Activated CD4-positive, alpha-beta memory T cell treated with anti-CD3 and anti-CD28 coated beads, Interleukin-2, amount 10 ng/mL, durations not matched to agents 7 days and 5 days (primary cell): Measurements from ENCODE around the gene ZXDB. TPM values are rescaled to one million over a fixed set of nuclear protein-coding genes. Genes with fewer than 3 reads are reported as not detected.
"Not testable (repeated sequence)": the region's sequence is repeated elsewhere in the genome, so short reads cannot be mapped to it uniquely, and the experiment has no call there.

ENCODE experiments used
- CTCF ChIA-PET: fragments of 350-600 bp; sonication (Branson Sonifier 250); formaldehyde crosslinking; loops from one replicate; lab custom pipeline; 2021; ENCODE audit warnings: antibody characterized with exemption, inconsistent platforms; lab: Charles Lee
- POLR2A ChIA-PET: fragments of 350-600 bp; sonication (Branson Sonifier 250); formaldehyde crosslinking; loops from one replicate; lab custom pipeline; 2021; ENCODE audit warnings: antibody characterized with exemption; lab: Charles Lee
- DNase-seq: peaks from one replicate; pipeline ENCODE4 v3.0.0-alpha.2; 2020
- H3K27ac Mint-ChIP-seq: one replicate; pipeline ENCODE4 v1.8.0; 2021; ENCODE audit warnings: mild to moderate bottlenecking, mixed read lengths
- H3K27me3 Mint-ChIP-seq: one replicate; pipeline ENCODE4 v1.8.0; 2021; ENCODE audit warnings: mixed read lengths
- H3K36me3 Mint-ChIP-seq: one replicate; pipeline ENCODE4 v1.8.0; 2021; ENCODE audit warnings: low read depth, mixed read lengths
- H3K4me1 Mint-ChIP-seq: one replicate; pipeline ENCODE4 v1.8.0; 2021; ENCODE audit warnings: mixed read lengths
- H3K4me3 Mint-ChIP-seq: one replicate; pipeline ENCODE4 v1.8.0; 2021; ENCODE audit warnings: mild to moderate bottlenecking, mixed read lengths
- H3K9me3 Mint-ChIP-seq: one replicate; pipeline ENCODE4 v1.8.0; 2021; ENCODE audit warnings: mixed read lengths
- total RNA-seq, 2 experiments: library from RNA; stranded (reverse); gene quantifications; one replicate each; pipeline ENCODE4 v1.2.3, GENCODE V29; 2021

Gene ZXDB
- 1 to 10 TPM; 5.5 to 5.9 TPM for total RNA-seq

- Mint-ChIP-seq H3K36me3 (peaks cover 15% of the 10 kb centered on the region), H3K27ac (peak within 1 kb of the TSS; percentile 82), H3K4me1 (peaks cover 33% of the 10 kb centered on the region), H3K4me3 (peak within 1 kb of the TSS; percentile 73)
- DNase-seq, H3K9me3 Mint-ChIP-seq, H3K27me3 Mint-ChIP-seq, CTCF ChIA-PET, POLR2A ChIA-PET: not testable (repeated sequence)
Observed at GRCh38 chrX:57591284-57592159, at the start of gene ZXDB. TSS of gene ZXDB (plus strand) at chrX:57592011. CDS start at chrX:57592049, 38 bp downstream.

GRCh38 chrX:57565198-57565597, 26.6 kb upstream of the ZXDB start:
- no peak overlapping the region for H3K4me3 Mint-ChIP-seq
- no peaks in the 10 kb centered on the region for H3K4me1 Mint-ChIP-seq
- no peaks in the 10 kb centered on the region for H3K27me3 Mint-ChIP-seq
- H3K36me3 Mint-ChIP-seq = no peaks in the 10 kb centered on the region
- no peaks in the 10 kb centered on the region for H3K9me3 Mint-ChIP-seq
- ChIA-PET POLR2A (no interaction called here), CTCF (no interaction called here)
- no peak overlapping the region for H3K27ac Mint-ChIP-seq
- no peak for DNase-seq

GRCh38 chrX:57573754-57574153, 18.1 kb upstream of the ZXDB start:
- H3K27ac Mint-ChIP-seq = no peak overlapping the region
- ChIA-PET CTCF (no interaction called here), POLR2A (no interaction called here)
- H3K4me1 Mint-ChIP-seq = peaks cover 1% of the 10 kb centered on the region
- H3K9me3 Mint-ChIP-seq = no peaks in the 10 kb centered on the region
- H3K4me3 Mint-ChIP-seq = no peak overlapping the region
- no peaks in the 10 kb centered on the region for H3K27me3 Mint-ChIP-seq
- H3K36me3 Mint-ChIP-seq = no peaks in the 10 kb centered on the region
- DNase-seq = peak; percentile 18

GRCh38 chrX:57582948-57583347, 8.9 kb upstream of the ZXDB start:
- H3K4me3 Mint-ChIP-seq, H3K27ac Mint-ChIP-seq, H3K27me3 Mint-ChIP-seq, H3K36me3 Mint-ChIP-seq, H3K9me3 Mint-ChIP-seq, H3K4me1 Mint-ChIP-seq, DNase-seq, POLR2A ChIA-PET: not testable (repeated sequence)
- CTCF ChIA-PET = interaction anchor here (0.9 kb wide), 1 partner anchor 347 kb away, joined by 3 read pairs; no protein-coding TSS in a partner anchor

GRCh38 chrX:57583477-57583876, 8.3 kb upstream of the ZXDB start:
- ChIA-PET POLR2A (no interaction called here), CTCF (interaction anchor here (0.9 kb wide), 1 partner anchor 346 kb away, joined by 3 read pairs; no protein-coding TSS in a partner anchor)
- no peak overlapping the region for H3K4me3 Mint-ChIP-seq
- H3K9me3 Mint-ChIP-seq = no peaks in the 10 kb centered on the region
- DNase-seq = no peak
- no peaks in the 10 kb centered on the region for H3K27me3 Mint-ChIP-seq
- no peak overlapping the region for H3K27ac Mint-ChIP-seq
- H3K36me3 Mint-ChIP-seq = no peaks in the 10 kb centered on the region
- H3K4me1 Mint-ChIP-seq = no peaks in the 10 kb centered on the region

- no peaks in the 10 kb centered on the region for H3K36me3 Mint-ChIP-seq
- H3K9me3 Mint-ChIP-seq = no peaks in the 10 kb centered on the region
- ChIA-PET CTCF (no interaction called here), POLR2A (no interaction called here)
- no peak overlapping the region for H3K27ac Mint-ChIP-seq
- H3K4me3 Mint-ChIP-seq = no peak overlapping the region
- no peak for DNase-seq
- H3K4me1 Mint-ChIP-seq = peaks cover 6% of the 10 kb centered on the region
- H3K27me3 Mint-ChIP-seq = no peaks in the 10 kb centered on the region
Observed at GRCh38 chrX:57586360-57586759, 5.5 kb upstream of the ZXDB start.

GRCh38 chrX:57587062-57587461, 4.7 kb upstream of the ZXDB start:
- DNase-seq = no peak
- H3K9me3 Mint-ChIP-seq = no peaks in the 10 kb centered on the region
- ChIA-PET POLR2A (no interaction called here), CTCF (no interaction called here)
- no peak overlapping the region for H3K27ac Mint-ChIP-seq
- no peaks in the 10 kb centered on the region for H3K27me3 Mint-ChIP-seq
- H3K4me1 Mint-ChIP-seq = peaks cover 8% of the 10 kb centered on the region
- no peak overlapping the region for H3K4me3 Mint-ChIP-seq
- H3K36me3 Mint-ChIP-seq = no peaks in the 10 kb centered on the region

- Mint-ChIP-seq H3K4me3 (no peak overlapping the region), H3K27ac (no peak overlapping the region)
- CTCF ChIA-PET = no interaction called here
Observed at GRCh38 chrX:57587607-57588006, 4.2 kb upstream of the ZXDB start.

GRCh38 chrX:57592160-57592893, 516 bp downstream of the ZXDB start:
- H3K27me3 Mint-ChIP-seq, H3K9me3 Mint-ChIP-seq, CTCF ChIA-PET: not testable (repeated sequence)
- Mint-ChIP-seq H3K27ac (peak overlapping the region; percentile 16), H3K36me3 (peaks cover 17% of the 10 kb centered on the region), H3K4me1 (peaks cover 38% of the 10 kb centered on the region), H3K4me3 (peak overlapping the region; percentile 50)
- POLR2A ChIA-PET = interaction anchor here (0.5 to 1.1 kb wide), 3 partner anchors 9 to 1126 kb away, joined by 3 read pairs; no protein-coding TSS in a partner anchor
- peak; percentile 30 for DNase-seq

More at GRCh38 chrX:57587607-57588006, 4.2 kb upstream of the ZXDB start:
- no peak for DNase-seq
- Mint-ChIP-seq H3K4me1 (peaks cover 8% of the 10 kb centered on the region), H3K27me3 (no peaks in the 10 kb centered on the region), H3K36me3 (no peaks in the 10 kb centered on the region), H3K9me3 (no peaks in the 10 kb centered on the region)
- POLR2A ChIA-PET = no interaction called here

- CTCF ChIA-PET, H3K27me3 Mint-ChIP-seq, H3K9me3 Mint-ChIP-seq: not testable (repeated sequence)
- peak; percentile 20 for DNase-seq
- Mint-ChIP-seq H3K4me1 (peaks cover 38% of the 10 kb centered on the region), H3K27ac (peak overlapping the region; percentile 16), H3K36me3 (peaks cover 22% of the 10 kb centered on the region), H3K4me3 (peak overlapping the region; percentile 50)
- POLR2A ChIA-PET = interaction anchor here (0.5 to 1.1 kb wide), 3 partner anchors 9 to 1127 kb away, joined by 3 read pairs; no protein-coding TSS in a partner anchor
Observed at GRCh38 chrX:57592894-57593215, 1.0 kb downstream of the ZXDB start.

- peaks cover 27% of the 10 kb centered on the region for H3K36me3 Mint-ChIP-seq
Observed at GRCh38 chrX:57595381-57595811, 3.6 kb downstream of the ZXDB start.

GRCh38 chrX:57596109-57596508, 4.3 kb downstream of the ZXDB start:
- H3K27ac Mint-ChIP-seq = no peak overlapping the region
- no peaks in the 10 kb centered on the region for H3K9me3 Mint-ChIP-seq
- H3K4me3 Mint-ChIP-seq = no peak overlapping the region
- CTCF ChIA-PET = no interaction called here
- POLR2A ChIA-PET = no interaction called here
- DNase-seq = no peak
- H3K27me3 Mint-ChIP-seq = no peaks in the 10 kb centered on the region
- H3K36me3 Mint-ChIP-seq = peaks cover 27% of the 10 kb centered on the region
- H3K4me1 Mint-ChIP-seq = peaks cover 34% of the 10 kb centered on the region

More at GRCh38 chrX:57595381-57595811, 3.6 kb downstream of the ZXDB start:
- Mint-ChIP-seq H3K4me1 (peaks cover 38% of the 10 kb centered on the region), H3K4me3 (peak overlapping the region; percentile 59), H3K27me3 (no peaks in the 10 kb centered on the region), H3K27ac (peak overlapping the region; percentile 7), H3K9me3 (no peaks in the 10 kb centered on the region)
- no peak for DNase-seq
- CTCF ChIA-PET = no interaction called here
- POLR2A ChIA-PET = no interaction called here

- Mint-ChIP-seq H3K27ac (no peak overlapping the region), H3K9me3 (no peaks in the 10 kb centered on the region), H3K4me3 (no peak overlapping the region), H3K36me3 (peaks cover 27% of the 10 kb centered on the region), H3K4me1 (peaks cover 30% of the 10 kb centered on the region), H3K27me3 (no peaks in the 10 kb centered on the region)
- no peak for DNase-seq
- ChIA-PET POLR2A (no interaction called here), CTCF (no interaction called here)
Observed at GRCh38 chrX:57596516-57596915, 4.7 kb downstream of the ZXDB start.
